ENCODE measurements around the gene SLC25A43.
"Not testable (repeated sequence)": the region's sequence is repeated elsewhere in the genome, so short reads cannot be mapped to it uniquely, and the experiment has no call there.

SLC25A43 gene

DNA sequence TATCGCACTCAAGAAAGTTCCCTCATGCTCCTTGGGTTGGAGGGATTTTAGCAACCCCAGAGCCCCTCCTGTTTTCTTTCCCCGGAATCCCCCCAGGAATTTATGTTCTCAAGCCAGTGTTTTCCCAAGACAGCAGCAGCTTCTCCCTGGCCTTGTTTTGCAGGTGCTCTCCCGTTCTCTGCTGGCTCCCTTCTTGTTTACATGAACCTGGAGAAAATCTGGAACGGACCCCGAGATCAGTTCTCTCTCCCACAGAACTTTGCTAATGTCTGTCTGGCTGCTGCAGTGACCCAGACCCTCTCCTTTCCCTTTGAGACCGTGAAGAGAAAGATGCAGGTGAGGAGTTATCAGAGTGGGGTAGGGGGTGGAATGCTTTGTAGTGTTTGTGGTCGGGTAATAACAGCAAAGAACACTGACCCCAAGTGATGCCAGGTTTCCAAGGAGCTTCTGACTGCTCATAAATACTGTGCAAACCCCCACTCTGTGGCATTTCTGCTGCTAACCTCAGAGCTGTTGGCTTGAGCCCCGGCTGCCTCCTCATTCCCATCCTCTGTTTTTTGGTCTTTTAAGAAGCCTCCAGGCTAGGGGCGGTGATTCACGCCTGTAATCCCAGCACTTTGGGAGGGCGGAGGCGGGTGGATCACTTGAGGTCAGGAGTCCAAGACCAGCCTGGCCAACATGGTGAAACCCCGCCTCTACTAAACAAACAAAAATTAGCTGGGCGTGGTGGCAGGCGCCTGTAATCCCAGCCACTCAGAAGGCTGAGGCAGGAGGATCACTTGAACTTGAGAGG lies 11.1 kb downstream of the SLC25A43 start:
- no peak for DNase-seq

DNA sequence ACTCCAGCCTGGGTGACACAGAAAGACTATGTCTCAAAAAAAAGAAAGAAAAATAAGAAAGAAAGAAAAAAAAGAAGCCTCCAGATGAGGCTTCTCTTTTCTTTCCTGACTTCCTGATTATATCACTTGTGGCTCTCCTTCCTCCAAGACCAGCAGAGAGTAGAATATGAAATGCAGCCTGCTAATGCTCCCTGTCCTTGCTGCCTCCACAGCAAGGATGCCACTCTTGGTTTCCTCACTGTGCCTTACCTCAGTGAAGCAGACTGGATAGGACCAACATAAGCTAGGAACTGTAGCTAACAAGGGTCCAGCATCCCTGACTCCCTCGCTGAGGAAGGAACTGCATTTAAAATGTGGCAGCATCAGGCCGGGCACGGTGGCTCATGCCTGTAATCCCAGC lies 11.7 kb downstream of the SLC25A43 start:
- no peak for DNase-seq

DNA sequence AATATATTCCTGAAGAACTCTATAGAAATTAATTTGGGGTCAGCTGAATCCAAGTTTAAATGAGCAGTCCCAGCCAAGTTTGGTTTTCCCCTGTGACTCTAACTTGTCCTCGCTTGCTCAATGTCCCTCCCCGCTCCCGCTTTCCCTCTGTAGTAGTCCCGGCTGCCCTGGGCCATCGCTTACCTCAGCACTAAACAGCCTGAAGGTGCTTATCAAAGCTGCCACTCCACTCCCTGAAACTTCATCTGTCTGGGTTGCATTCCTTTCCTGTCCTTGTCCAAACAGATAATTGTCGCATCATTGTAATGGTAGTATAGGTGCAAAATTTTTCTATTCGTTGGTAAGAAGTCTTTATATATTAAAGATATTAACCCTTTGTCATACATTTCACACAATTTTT lies 12.8 kb downstream of the SLC25A43 start:
- DNase-seq, result no peak

DNA sequence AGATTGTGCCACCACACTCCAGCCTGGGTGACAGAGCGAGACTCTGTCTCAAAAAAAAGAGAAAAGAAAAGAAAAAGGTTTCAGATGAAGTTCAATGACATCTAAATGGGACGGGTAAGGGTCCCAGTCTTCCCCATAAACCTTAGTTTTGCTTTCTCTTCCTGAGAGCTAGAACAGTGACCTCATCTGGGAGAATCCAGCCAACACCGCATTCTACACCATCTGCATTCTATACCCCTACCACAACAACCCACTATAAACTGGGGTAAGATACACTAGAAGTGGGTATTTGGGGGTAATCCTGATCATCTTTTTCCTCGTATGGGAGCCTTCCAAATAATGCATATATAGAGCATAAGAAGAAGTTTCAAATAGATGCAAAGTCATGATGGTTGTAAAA lies 18.2 kb downstream of the SLC25A43 start:
- DNase-seq, result no peak

DNA sequence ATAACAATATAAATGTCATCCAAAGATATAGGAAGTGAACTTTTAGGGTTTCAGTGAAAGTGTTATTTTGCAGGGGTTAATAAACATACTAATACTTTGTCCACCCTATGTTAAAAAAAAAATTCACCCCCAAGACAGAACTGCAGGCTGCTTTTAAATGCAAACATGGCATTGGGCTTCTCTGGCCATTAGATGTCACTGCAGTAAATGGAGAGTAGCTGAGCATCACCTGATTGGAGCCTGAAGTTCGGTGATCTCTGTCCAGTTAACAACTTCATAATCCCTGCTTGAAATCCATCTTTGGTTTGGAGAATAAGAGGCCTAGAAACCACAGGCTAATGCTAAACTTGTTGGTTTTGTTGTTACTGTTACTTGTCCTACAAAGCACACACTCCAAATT lies 18.7 kb downstream of the SLC25A43 start:
- DNase-seq, result no peak

DNA sequence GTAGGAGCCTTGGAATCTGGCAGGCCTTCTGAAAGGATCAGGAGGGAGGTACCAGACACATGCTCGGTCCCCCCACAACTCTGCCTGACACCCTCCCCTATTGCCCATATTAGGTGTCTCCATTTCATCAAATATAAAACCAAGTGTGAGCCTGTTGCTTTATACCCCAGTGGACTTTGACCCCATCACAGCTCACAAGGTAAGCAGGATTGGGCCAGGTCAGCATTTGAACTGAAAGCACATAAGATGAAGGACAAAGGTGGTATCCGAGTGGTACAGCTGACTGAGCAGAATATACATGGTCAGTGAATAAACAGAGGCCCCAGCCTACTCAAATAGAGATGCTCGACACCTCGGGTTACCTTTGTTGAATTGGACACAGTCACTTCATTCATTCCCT lies 20.0 kb downstream of the SLC25A43 start:
- DNase-seq, result no peak

DNA sequence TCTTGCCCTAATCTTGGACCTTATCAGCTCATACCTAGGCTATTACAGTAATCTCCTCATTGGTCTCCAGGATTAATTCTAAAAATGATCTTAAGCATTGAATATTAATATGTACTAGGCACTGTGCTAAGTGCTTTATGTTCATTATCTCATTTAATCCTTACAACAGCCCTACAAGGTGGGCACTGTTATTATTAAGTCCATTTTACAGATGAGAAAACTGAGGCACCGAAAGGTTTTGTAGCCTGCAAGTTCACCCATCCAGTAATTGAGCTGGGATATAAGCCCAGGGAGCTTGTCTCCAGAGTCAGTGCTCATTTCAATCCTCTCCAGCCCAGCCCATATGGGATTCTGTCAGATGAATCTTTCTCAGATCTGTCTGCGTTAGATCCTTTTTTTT lies 20.8 kb downstream of the SLC25A43 start:
- DNase-seq, result no peak

DNA sequence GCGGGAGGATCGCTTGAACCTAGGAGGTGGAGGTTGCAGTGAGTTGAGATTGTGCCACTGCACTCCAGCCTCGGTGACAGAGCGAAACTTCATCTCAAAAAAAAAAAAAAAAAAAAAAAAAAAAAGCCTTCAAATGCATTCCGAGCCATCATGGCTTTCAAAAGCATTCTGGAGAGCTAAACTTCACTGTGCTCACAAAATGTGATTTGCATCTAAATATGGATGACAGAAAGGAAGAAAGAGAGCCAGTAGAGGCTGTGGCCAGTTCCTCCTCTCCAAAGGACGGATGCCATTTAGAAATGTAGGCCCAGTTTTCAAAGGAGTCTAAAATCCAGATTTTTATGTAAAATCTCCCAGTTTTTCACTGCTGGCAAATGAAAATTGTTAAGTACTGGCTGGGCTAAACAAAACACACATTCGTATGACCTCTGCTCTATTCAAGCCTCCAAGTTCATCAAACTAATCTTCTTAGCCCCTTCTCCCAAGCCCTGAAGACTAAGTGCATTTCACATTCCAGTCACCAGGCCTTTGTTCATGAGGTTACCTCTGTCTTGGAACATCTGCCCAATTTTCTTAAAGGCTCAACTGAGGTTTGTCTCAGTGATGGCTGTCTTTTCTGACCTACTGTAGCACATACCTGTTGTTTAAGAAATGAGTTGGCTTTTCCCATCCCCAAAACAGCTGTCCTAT lies 22.0 kb downstream of the SLC25A43 start:
- no peak for DNase-seq

DNA sequence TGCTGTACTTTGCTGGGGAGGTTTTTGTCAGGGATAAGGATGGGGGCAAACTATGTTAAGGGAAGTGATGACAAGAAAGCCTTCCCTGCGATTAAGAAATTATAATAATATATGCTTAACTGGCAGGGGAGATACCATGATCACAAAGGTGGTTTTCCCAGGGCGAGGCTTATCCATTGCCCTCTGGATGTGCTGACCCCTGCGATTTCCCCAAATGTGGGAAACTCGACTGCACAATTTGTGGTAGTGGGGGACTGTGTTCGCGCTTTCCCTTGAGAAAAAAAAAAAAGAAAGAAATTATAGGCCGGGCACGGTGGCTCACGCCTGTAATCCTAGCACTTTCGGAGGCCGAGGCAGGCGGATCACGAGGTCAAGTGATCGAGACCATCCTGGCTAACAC lies 24.5 kb downstream of the SLC25A43 start:
- no peak for DNase-seq

DNA sequence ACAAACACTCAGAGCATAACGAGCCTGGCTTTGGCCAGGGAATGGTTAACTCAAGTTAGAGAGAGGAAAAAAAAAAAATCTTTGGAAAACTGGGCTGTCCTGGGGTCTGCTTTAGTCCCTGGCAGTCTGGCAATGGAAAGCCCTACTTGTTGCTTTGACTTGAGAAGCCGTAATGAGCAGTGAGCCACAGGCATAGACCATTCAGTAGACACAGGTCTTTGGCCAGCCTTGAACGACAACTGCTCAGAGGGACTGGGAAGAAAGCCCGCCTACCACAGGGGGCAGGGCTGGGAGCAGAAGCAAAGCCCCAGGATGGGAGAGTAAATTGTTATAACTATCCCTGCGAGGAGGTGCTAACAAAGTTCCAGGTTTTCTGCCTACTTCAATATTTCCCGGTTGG lies 25.9 kb downstream of the SLC25A43 start:
- DNase-seq, result no peak

DNA sequence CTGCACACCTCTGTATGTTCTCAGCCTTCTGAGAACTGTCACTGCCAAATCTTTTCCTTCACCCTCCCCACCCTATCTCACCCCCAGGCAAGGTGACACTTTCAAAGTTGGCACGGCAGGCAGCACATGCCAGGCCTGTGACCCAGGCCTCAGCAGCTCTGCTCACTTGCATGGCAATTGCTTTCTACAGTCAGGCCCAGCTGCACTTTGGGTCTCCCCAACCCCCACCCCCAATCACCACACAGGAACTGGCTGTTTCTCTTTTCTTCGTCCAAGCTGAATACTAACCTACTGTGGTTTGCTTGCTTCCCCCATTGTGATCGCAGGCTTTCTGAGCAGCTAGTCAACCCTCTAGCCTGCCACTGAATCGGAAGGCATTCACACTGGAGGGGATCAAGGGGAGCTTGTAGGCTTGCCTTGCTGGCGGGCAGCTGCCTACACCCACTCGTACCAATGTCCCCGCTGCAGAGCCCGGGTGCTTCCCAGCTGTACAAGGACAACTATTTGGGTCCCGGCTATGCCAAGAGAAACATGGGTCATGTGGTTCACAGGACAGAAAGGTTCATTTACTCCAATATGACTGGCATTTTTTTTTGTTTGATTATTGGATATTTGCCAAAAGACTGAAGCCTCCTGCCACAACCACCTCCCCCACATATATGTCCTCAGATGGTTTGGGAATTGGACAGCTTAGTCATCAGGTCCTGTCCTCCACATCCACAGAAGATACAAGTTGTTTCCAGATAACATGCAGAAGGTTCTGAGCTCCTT lies 28.1 kb downstream of the SLC25A43 start:
- no peak for DNase-seq

DNA sequence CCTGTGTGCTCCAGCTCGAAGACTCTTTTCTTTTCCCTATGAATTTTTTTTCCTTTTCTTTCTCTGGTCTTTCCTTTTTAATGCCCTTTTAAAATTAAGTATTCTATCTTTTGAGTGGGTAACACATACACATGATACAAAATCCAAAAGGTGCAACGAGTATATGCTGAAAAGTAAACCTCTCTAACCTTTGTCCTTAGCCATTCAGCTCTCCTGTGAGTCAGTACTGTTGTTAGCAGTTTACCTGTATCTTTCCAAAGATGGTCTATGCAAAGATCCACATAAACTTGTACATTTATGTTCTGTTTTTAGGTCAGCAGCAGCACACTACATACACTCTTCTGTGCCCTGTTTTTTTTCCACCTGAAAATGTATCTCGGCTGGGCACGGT lies 28.7 kb downstream of the SLC25A43 start:
- no peak for DNase-seq

DNA sequence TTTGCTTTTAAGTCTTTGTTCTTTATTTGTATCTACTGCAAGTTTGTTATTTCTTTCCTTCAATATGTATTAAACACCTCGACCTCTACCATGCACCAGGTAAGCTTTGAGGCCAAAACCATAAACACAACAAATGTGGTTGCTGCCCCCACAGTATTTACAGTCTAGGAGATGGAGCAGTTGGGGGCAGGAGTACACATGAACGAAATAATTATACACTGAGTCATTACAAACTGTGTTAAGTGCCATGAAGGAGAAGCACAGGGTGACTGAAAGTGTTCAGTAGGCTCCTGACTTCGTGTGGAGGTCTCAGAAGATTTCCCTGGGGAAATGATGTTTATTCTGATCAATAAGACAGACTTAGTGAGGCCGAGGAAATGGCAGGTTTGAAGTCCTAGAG lies 30.3 kb downstream of the SLC25A43 start:
- no peak for DNase-seq

DNA sequence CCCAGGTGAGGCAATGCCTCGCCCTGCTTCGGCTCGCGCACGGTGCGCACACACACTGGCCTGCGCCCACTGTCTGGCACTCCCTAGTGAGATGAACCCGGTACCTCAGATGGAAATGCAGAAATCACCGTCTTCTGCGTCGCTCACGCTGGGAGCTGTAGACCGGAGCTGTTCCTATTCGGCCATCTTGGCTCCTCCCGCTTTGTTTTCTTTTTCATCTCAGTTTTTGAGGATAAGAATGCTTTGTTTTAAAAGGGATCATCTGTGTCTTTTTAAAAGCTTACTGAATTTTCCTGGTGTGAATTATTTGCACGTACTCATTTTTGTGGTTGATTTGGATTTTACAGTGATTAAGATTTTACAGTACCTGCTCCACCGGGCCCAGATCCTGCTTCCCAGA lies 42.2 kb downstream of the SLC25A43 start:
- DNase-seq, result not testable (repeated sequence)

DNA sequence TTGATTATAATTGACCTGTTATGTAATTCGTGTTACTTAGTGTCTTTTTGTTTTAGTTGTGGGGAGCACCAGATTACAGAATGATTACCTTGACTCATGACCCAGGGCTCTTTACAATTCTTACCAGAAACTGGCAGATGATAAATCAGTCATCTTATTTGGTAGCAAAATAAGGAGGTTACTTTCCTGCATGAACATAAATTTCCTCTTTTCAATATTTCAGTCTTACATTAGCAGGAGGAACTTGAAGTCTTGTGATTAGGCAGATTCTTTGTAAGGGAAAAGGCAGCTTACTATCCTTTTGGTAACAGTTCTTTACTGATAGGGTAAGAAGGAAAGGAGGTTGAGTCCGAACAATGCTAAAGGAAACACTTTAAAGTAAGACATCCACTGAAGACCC lies 43.1 kb downstream of the SLC25A43 start:
- DNase-seq, result no peak

DNA sequence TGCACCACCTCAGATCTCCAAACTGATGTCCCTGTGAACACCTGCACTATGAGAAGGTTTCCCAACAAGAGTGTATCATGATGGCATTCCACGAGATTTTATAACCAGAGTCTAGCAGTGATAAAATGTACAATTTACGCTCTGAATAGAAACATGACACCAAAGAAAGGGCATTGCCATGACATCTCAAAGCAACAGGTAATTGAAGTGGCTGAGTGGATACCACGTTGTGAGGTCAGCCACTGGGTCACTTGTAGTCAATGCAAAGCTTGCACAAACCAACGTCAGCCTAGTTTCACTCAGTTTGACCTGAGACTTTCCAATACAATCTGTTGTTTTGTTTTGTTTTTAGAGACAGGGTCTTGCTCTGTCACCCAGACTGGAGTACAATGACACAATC lies 54.1 kb downstream of the SLC25A43 start:
- DNase-seq, result no peak

DNA sequence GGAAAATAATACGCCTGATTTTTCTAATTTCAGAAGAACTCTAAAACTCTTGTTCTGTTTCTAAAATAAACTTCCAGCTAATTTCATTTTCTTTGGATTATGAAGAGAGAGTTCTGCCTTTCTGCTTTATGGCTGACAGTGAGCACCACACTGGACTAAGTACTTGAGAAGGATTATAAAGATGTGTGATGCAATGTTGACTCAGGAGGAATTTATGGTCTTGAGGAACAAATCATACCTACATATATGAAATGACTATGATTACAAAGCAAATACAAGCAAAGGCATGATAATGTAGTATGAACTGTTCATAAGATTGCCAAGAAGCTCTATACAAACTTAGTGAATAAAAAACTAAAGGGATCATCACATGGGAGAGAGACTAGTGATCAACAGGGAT lies 56.1 kb downstream of the SLC25A43 start:
- no peak for DNase-seq

DNA sequence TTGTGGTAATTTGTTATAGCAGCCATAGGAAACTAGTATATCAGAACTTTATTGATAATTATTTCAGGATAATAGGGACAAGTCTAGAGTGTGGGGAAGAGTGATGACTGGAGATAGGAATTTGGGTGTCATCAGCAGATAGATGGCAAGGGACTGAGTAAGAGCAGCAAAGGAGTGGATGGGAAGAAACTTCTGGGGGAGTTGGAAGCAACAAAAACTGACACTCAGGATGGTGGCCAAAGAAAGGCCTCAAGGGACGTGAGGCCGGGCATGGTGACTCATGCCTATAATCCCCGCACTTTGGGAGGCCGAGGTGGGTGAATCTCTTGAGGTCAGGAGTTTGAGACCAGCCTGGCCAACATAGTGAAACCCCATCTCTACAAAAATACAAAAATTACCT lies 60.0 kb downstream of the SLC25A43 start:
- no peak for DNase-seq

DNA sequence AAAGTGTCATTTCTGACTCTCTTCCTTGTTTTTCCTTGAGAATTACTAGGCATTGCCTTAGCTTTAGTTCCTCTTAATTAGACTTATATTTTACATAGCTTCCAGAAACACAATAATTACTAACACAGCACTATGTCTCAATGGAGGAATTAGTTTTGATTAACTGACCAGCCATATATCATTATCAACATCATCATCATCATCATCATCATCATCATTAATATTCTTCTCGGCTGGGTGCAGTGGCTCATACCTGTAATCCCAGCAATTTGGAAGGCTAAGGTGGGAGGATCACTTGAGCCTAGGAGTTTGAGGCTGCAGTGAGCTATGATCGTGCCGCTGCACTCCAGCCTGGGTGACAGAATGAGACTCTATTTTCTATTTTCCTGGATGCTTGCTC lies 66.4 kb downstream of the SLC25A43 start:
- no peak for DNase-seq

DNA sequence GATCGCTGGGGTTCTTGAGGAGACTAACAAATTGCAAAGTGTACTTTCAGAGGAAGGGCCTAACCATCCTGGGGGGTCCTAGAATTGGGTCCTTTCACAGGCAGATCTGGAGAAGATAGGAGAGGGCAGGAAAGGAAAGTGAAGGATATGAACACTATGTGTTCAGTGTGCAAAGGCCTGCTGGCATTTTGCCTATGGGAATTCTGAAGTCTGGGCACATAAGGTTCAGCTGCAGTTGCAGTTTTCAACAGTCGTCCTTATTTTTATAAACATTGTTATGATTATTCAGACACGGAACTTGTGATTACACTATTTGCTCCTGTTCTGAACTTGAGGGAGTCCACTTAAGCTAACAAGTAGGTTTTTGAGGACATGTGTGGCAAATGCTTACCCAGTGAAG lies 67.8 kb downstream of the SLC25A43 start:
- DNase-seq, result no peak

DNA sequence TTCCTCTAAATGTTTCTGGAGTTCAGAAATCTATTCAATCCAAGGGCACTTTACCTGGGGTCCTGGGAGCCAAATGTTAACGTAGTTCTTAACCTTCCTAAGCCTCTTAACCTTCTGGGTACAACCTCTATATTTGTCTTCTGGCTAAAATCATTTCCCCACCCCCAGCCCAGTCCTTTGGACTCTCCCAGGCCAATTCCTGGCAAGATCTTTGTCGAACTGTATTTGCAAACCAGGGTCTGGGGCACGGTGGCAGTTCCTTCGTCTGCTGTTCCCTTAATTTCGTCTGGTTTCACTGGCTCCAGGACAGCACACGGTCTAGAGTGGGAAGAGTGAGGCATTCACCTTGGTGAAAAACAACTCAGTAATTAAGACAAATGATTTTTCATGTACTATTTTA lies 68.3 kb downstream of the SLC25A43 start:
- DNase-seq, result no peak

DNA sequence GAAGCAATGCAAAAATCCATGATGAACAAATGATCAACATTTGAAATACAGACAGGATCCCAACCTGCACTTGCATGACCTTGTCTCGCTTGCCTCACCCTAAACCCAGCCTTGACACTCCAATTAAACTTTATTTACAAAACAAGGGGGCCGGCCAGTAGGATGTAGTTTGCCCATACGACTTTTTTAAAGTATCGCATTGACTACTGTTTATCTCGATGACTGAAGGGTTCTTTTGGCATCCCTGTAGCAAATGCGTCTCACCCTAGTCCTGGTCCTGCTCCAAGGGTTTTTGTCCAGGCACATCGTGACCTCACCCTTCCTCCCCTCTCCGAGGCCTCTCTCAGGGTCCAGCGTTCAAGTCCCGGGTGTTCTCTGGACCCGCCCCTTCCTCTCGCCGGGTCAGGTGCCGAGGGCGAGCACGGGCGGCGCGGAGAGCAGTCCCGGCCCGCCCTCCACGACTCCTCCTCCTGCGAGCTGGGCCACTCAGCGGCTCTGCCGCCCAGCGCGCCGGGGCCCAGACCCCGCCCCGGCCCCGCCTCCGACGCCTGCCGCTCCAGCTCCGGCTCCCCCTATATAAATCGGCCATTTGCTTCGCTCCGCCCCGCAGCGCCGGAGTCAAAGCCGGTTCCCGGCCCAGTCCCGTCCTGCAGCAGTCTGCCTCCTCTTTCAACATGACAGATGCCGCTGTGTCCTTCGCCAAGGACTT lies 68.9 kb downstream of the SLC25A43 start, which contains the start of gene SLC25A5:
SLC25A5 (plus strand) TSS at position 603 of the 709 bp plus-strand sequence; CDS start at position 675, 72 bp downstream.
- DNase-seq, result peak; percentile 69
